K562 (cell line): ENCODE measurements around the gene VAC14. TPM values are rescaled to one million over a fixed set of nuclear protein-coding genes. Genes with fewer than 3 reads are reported as not detected.

Experiments used
- ATAC-seq: fragments of 200-7000 bp; cut with Tn5 transposase; 3 replicates; pipeline ENCODE4 v1.9.1; 2020; ENCODE audit warnings: moderate library complexity
- BruUV-seq: library from RNA; stranded (reverse); fragments of 400-500 nt; replicated peaks from 2 replicates; lab custom pipeline; 2021; lab: Mats Ljungman, UMichigan
- CTCF ChIA-PET: fragments of 300-600 bp; formaldehyde crosslinking; extraction: SDS; loops from one replicate; lab custom pipeline; 2021; ENCODE audit warnings: low intra/inter-chr PET ratio; lab: Yijun Ruan, JAX
- POLR2A ChIA-PET: fragments of 300-600, 350-650 bp; sonication (Branson Sonifier 250); formaldehyde crosslinking; extraction: SDS; loops from one replicate; lab custom pipeline; 2021; ENCODE audit warnings: antibody characterized with exemption, inconsistent platforms; lab: Yijun Ruan, JAX
- DNase-seq, 4 experiments: peaks; one replicate each; pipeline versions ENCODE4 v3.0.0 to v3.0.0-alpha.2; 2011 to 2018; ENCODE audit warnings: low spot score in 3 of 4, mixed read lengths in 3 of 4; ENCODE audit errors: extremely low read depth in 1 of 4
- FAIRE-seq: peaks from 2 replicates; lab custom pipeline; 2011; peaks lifted over from hg19 to GRCh38; lab: Jason Lieb, UNC
- H2AFZ ChIP-seq: 2 replicates; pipeline ENCODE4 v1.6.0; 2011; ENCODE audit warnings: low read depth, low read length, control low read depth, inconsistent platforms
- H3K27ac ChIP-seq: fragments of 200-600 bp; 3 replicates; pipeline ENCODE4 v1.8.0; 2011; ENCODE audit warnings: low read depth, mild to moderate bottlenecking, control low read depth, inconsistent platforms, low read length, moderate library complexity, mixed read lengths; ENCODE audit errors: extremely low read depth
- H3K27me3 ChIP-seq, 2 experiments: fragments of 300-600 bp in 1 of 2; 2 replicates in 1 of 2; 3 replicates in 1 of 2; pipeline versions ENCODE4 v1.6.0 to v1.8.0; 2011; ENCODE audit warnings: inconsistent platforms in 2 of 2, low read length in 2 of 2, mild to moderate bottlenecking in 1 of 2, mixed read lengths in 1 of 2, moderate library complexity in 1 of 2; ENCODE audit not compliant: control insufficient read depth in 2 of 2, insufficient read depth in 2 of 2
- H3K36me3 ChIP-seq: fragments of 300-600 bp; 3 replicates; pipeline ENCODE4 v1.8.0; 2011; ENCODE audit warnings: mild to moderate bottlenecking, low read length, inconsistent platforms; ENCODE audit not compliant: control insufficient read depth, insufficient read depth
- H3K4me1 ChIP-seq, 2 experiments: fragments of 200-600 bp in 1 of 2; replicated peaks in 1 of 2; 2 replicates in 1 of 2; 3 replicates in 1 of 2; pipeline versions ENCODE4 v1.5.1 to v1.8.0; 2011; ENCODE audit warnings: inconsistent platforms in 2 of 2, low read length in 2 of 2, mild to moderate bottlenecking in 1 of 2, mixed read lengths in 1 of 2, moderate library complexity in 1 of 2; ENCODE audit not compliant: control insufficient read depth in 2 of 2, insufficient read depth in 2 of 2
- H3K4me2 ChIP-seq: 2 replicates; pipeline ENCODE4 v1.6.1; 2011; ENCODE audit warnings: low read length, control low read depth, inconsistent platforms, mixed read lengths; ENCODE audit not compliant: insufficient read depth
- H3K4me3 ChIP-seq: fragments of 200-600 bp; sonication (generic), shearing (Covaris generic); 2 replicates; pipeline ENCODE4 v1.5.1; 2016; ENCODE audit warnings: control low read depth, inconsistent platforms
- H3K79me2 ChIP-seq: fragments of 200-600 bp; 3 replicates; pipeline ENCODE4 v1.8.0; 2011; ENCODE audit warnings: low read length, inconsistent platforms; ENCODE audit not compliant: control insufficient read depth, insufficient read depth
- H3K9ac ChIP-seq, 2 experiments: 2 replicates each; pipeline versions ENCODE4 v1.6.0 to v1.6.1; 2011; ENCODE audit warnings: low read depth in 2 of 2, low read length in 2 of 2, control low read depth in 1 of 2, inconsistent platforms in 1 of 2, mild to moderate bottlenecking in 1 of 2, mixed read lengths in 1 of 2; ENCODE audit not compliant: insufficient read depth in 1 of 2
- H3K9me1 ChIP-seq: one replicate; pipeline ENCODE4 v1.6.0; 2011; ENCODE audit warnings: inconsistent platforms, mild to moderate bottlenecking, low read length, moderate library complexity; ENCODE audit not compliant: control insufficient read depth, insufficient read depth
- H3K9me3 ChIP-seq: replicated peaks from 2 replicates; pipeline ENCODE4 v1.5.1; 2011; ENCODE audit warnings: low read depth, low read length, inconsistent platforms; ENCODE audit not compliant: control insufficient read depth, insufficient read depth
- H4K20me1 ChIP-seq: replicated peaks from 2 replicates; pipeline ENCODE4 v1.6.1; 2011; ENCODE audit warnings: low read length, inconsistent platforms, mixed read lengths; ENCODE audit not compliant: control insufficient read depth, insufficient read depth
- CHAMP1 ChIP-seq: fragments of 450-650 bp; IDR thresholded peaks from 2 replicates; pipeline ENCODE4 v1.6.1; 2016; ENCODE audit warnings: mild to moderate bottlenecking
- DIDO1 ChIP-seq: fragments of 450-650 bp; IDR thresholded peaks from 2 replicates; pipeline ENCODE4 v1.6.1; 2016; ENCODE audit warnings: low read depth, missing biosample characterization, missing genetic modification characterization
- HMG20A ChIP-seq: fragments of 450-650 bp; formaldehyde crosslinking; conservative IDR thresholded peaks from 2 replicates; pipeline ENCODE4 v1.4.0; 2020; ENCODE audit warnings: mild to moderate bottlenecking, mixed read lengths
- KDM1A ChIP-seq, 2 experiments: fragments of 450-650 bp; IDR thresholded peaks; 2 replicates each; pipeline ENCODE4 v1.6.1; 2016; ENCODE audit warnings: mild to moderate bottlenecking in 2 of 2
- KLF10 ChIP-seq: fragments of 250-450 bp; sonication (Bioruptor Pico); IDR thresholded peaks from 2 replicates; pipeline ENCODE4 v1.6.1; 2021; ENCODE audit warnings: matching md5 sums
- NCOA1 ChIP-seq: fragments of 450-650 bp; IDR thresholded peaks from 2 replicates; pipeline ENCODE4 v1.6.1; 2016; ENCODE audit warnings: low read depth
- PRPF4 ChIP-seq: fragments of 200-400 bp; formaldehyde crosslinking; IDR thresholded peaks from one replicate; pipeline ENCODE4 v1.6.1; 2017; ENCODE audit warnings: low read length, low read depth, mild to moderate bottlenecking; ENCODE audit not compliant: insufficient read depth, poor library complexity, severe bottlenecking
- TAF7 ChIP-seq: fragments of 450-650 bp; IDR thresholded peaks from 2 replicates; pipeline ENCODE4 v1.6.1; 2016; ENCODE audit warnings: missing genetic modification characterization, missing compliant biosample characterization
- ZNF121 ChIP-seq: sonication (generic); formaldehyde crosslinking; conservative IDR thresholded peaks from 2 replicates; pipeline ENCODE4 v1.8.0; 2022; ENCODE audit warnings: missing genetic modification reagents
- WGBS: fragments of 100-300 bp; shearing (Covaris generic); methylation state at CpG from one replicate; pipeline ENCODE4 v1.1.6; 2016; ENCODE audit warnings: low coverage, mixed read lengths; ENCODE audit not compliant: insufficient coverage; ENCODE audit errors: missing lambda C conversion rate; 5-methylcytosine and 5-hydroxymethylcytosine counted together
- in situ Hi-C: fragments of 300-500 bp; cut with MboI; formaldehyde crosslinking; loops from 4 replicates; pipeline ENCODE4 v1.15.0; 2018; ENCODE audit warnings: inconsistent platforms, mixed read lengths
- intact Hi-C: fragments of 100-400 bp; cut with micrococcal nuclease; formaldehyde crosslinking; loops from 2 replicates; pipeline ENCODE4 v1.14.2; 2022
- polyA plus RNA-seq, 8 experiments: library from polyadenylated mRNA; depleted of rRNA in 4 of 8; stranded (reverse) in 5 of 8; unstranded in 3 of 8; fragments of >200 nt; fragmentation: Nextera tagmentation in 2 of 8; fragmentation: Illumina TruSeq in 1 of 8; extraction: Ambion mirVana in 2 of 8; extraction: Trizol in 1 of 8; gene quantifications; 2 replicates each; pipeline versions ENCODE4 v1.2.1 to v1.2.3, GENCODE V29; 2011 to 2014; ENCODE audit warnings: inconsistent platforms in 1 of 8, missing spikeins in 1 of 8
- total RNA-seq, 7 experiments: library from RNA; depleted of rRNA in 6 of 7; stranded (reverse); fragments of >200 nt in 6 of 7; fragmentation: Illumina TruSeq in 2 of 7; extraction: Trizol in 2 of 7; gene quantifications; 2 replicates each; pipeline versions ENCODE4 v1.2.1 to v1.2.3, GENCODE V29; 2011 to 2021; ENCODE audit warnings: low replicate concordance in 1 of 7
- TF ChIP-seq, protein P1 (sequence below): fragments of 450-650 bp; IDR thresholded peaks from 2 replicates; pipeline ENCODE4 v1.6.1; 2016; ENCODE audit warnings: mild to moderate bottlenecking, moderate library complexity

Gene VAC14
- total and polyA plus RNA-seq, 9 of the 15 experiments (the other 6 are each of a cell fraction or from before 2014, with no cell fraction given), result 1.3 to 41.6 (median 26.6) TPM

DNA sequence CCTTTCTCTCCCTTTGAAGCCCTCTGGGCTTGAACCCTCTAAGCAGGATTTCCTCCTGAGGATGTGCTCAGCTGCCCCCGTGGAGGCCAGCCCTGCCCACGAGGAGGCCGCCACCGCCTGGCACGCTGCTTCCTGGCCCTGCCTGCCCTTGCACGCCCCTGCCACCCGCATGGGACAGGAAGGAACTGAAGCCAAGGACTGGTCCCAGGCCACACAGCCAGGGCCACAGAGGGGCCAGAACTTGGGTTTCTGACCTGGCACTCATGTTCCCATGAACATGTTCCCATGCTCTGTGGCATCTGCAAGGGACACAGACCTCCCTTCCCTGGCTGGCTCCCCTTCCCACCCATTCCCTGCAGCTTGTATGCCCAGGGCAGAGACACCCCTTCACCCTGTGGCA, 91.0 kb downstream of the VAC14 start:
- intact Hi-C loops, result no loop called here
- no peak for FAIRE-seq
- Histone ChIP-seq H3K36me3 (peaks cover 3% of the 10 kb centered on the region; the same call in 1 of the 3 replicates), H4K20me1 (no peaks in the 10 kb centered on the region), H3K4me2 (no peak overlapping the region), H3K79me2 (no peaks in the 10 kb centered on the region), H2AFZ (no peak overlapping the region), H3K9me3 (no peaks in the 10 kb centered on the region), H3K27ac (no peak overlapping the region), H3K4me1 (peaks cover 2 to 13% of the 10 kb centered on the region in 2 experiments; a peak in 3 of 5 replicates), H3K4me3 (no peak overlapping the region), H3K9ac (no peak overlapping the region), H3K27me3 (no peaks in the 10 kb centered on the region), H3K9me1 (no peaks in the 10 kb centered on the region)
- DNase-seq, result no peak
- ATAC-seq, result no peak
- WGBS, result 86% methylated on average over 7 of the region's 7 CpGs
- CTCF ChIA-PET, result no interaction called here
- BruUV-seq, result no TSS peak
- POLR2A ChIA-PET, result interaction anchor here (0.6 kb wide), 1 partner anchor 16 kb away, joined by 4 read pairs; no protein-coding TSS in a partner anchor
- in situ Hi-C loops, result no loop called here
- TF ChIP-seq KLF10 (CRISPR knock-in tag), result no peak
- no peak for TF ChIP-seq TAF7
- TF ChIP-seq, protein P1, sequence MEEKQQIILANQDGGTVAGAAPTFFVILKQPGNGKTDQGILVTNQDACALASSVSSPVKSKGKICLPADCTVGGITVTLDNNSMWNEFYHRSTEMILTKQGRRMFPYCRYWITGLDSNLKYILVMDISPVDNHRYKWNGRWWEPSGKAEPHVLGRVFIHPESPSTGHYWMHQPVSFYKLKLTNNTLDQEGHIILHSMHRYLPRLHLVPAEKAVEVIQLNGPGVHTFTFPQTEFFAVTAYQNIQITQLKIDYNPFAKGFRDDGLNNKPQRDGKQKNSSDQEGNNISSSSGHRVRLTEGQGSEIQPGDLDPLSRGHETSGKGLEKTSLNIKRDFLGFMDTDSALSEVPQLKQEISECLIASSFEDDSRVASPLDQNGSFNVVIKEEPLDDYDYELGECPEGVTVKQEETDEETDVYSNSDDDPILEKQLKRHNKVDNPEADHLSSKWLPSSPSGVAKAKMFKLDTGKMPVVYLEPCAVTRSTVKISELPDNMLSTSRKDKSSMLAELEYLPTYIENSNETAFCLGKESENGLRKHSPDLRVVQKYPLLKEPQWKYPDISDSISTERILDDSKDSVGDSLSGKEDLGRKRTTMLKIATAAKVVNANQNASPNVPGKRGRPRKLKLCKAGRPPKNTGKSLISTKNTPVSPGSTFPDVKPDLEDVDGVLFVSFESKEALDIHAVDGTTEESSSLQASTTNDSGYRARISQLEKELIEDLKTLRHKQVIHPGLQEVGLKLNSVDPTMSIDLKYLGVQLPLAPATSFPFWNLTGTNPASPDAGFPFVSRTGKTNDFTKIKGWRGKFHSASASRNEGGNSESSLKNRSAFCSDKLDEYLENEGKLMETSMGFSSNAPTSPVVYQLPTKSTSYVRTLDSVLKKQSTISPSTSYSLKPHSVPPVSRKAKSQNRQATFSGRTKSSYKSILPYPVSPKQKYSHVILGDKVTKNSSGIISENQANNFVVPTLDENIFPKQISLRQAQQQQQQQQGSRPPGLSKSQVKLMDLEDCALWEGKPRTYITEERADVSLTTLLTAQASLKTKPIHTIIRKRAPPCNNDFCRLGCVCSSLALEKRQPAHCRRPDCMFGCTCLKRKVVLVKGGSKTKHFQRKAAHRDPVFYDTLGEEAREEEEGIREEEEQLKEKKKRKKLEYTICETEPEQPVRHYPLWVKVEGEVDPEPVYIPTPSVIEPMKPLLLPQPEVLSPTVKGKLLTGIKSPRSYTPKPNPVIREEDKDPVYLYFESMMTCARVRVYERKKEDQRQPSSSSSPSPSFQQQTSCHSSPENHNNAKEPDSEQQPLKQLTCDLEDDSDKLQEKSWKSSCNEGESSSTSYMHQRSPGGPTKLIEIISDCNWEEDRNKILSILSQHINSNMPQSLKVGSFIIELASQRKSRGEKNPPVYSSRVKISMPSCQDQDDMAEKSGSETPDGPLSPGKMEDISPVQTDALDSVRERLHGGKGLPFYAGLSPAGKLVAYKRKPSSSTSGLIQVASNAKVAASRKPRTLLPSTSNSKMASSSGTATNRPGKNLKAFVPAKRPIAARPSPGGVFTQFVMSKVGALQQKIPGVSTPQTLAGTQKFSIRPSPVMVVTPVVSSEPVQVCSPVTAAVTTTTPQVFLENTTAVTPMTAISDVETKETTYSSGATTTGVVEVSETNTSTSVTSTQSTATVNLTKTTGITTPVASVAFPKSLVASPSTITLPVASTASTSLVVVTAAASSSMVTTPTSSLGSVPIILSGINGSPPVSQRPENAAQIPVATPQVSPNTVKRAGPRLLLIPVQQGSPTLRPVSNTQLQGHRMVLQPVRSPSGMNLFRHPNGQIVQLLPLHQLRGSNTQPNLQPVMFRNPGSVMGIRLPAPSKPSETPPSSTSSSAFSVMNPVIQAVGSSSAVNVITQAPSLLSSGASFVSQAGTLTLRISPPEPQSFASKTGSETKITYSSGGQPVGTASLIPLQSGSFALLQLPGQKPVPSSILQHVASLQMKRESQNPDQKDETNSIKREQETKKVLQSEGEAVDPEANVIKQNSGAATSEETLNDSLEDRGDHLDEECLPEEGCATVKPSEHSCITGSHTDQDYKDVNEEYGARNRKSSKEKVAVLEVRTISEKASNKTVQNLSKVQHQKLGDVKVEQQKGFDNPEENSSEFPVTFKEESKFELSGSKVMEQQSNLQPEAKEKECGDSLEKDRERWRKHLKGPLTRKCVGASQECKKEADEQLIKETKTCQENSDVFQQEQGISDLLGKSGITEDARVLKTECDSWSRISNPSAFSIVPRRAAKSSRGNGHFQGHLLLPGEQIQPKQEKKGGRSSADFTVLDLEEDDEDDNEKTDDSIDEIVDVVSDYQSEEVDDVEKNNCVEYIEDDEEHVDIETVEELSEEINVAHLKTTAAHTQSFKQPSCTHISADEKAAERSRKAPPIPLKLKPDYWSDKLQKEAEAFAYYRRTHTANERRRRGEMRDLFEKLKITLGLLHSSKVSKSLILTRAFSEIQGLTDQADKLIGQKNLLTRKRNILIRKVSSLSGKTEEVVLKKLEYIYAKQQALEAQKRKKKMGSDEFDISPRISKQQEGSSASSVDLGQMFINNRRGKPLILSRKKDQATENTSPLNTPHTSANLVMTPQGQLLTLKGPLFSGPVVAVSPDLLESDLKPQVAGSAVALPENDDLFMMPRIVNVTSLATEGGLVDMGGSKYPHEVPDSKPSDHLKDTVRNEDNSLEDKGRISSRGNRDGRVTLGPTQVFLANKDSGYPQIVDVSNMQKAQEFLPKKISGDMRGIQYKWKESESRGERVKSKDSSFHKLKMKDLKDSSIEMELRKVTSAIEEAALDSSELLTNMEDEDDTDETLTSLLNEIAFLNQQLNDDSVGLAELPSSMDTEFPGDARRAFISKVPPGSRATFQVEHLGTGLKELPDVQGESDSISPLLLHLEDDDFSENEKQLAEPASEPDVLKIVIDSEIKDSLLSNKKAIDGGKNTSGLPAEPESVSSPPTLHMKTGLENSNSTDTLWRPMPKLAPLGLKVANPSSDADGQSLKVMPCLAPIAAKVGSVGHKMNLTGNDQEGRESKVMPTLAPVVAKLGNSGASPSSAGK, result no peak
- TF ChIP-seq HMG20A (CRISPR knock-in tag), result no peak
- no peak for TF ChIP-seq KDM1A (IDR thresholded peaks at IDR 0.05)
- no peak for TF ChIP-seq DIDO1 (tag)
- TF ChIP-seq NCOA1, result no peak
- TF ChIP-seq PRPF4, result no peak
- no peak for TF ChIP-seq ZNF121 (CRISPR knock-in tag)
- no peak for TF ChIP-seq CHAMP1
